Upper lobe of left lung (tissue), 6 donors: ENCODE data around the gene C3orf20. TPM values are rescaled to one million over a fixed set of nuclear protein-coding genes. Genes with fewer than 3 reads are reported as not detected.

Experiments used
- ATAC-seq, 2 donors: fragments of 200-7000 bp; cut with Tn5 transposase; one replicate each; pipeline ENCODE4 v1.9.1; 2022; ENCODE audit warnings: mild to moderate bottlenecking in 2 of 2, moderate library complexity in 2 of 2; ENCODE audit not compliant: low FRiP score in 2 of 2
- DNase-seq, 2 donors: peaks; one replicate each; pipeline ENCODE4 v3.0.0-alpha.2; 2019 to 2020
- H3K27ac ChIP-seq, 4 donors: fragments of 200-600 bp; sonication (generic); one replicate each; pipeline ENCODE4 v1.5.1; 2016 to 2019
- H3K27me3 ChIP-seq, 4 donors: fragments of 200-600 bp; sonication (generic); one replicate each; pipeline ENCODE4 v1.5.1; 2017 to 2019
- H3K36me3 ChIP-seq, 4 donors: fragments of 200-600 bp; sonication (generic); one replicate each; pipeline ENCODE4 v1.5.1; 2016 to 2019
- H3K4me1 ChIP-seq, 4 donors: fragments of 200-600 bp; sonication (generic); one replicate each; pipeline ENCODE4 v1.5.1; 2018 to 2019
- H3K4me3 ChIP-seq, 4 donors: fragments of 200-600 bp; sonication (generic); one replicate each; pipeline ENCODE4 v1.5.1; 2017 to 2019; ENCODE audit warnings: mild to moderate bottlenecking in 2 of 4, moderate library complexity in 1 of 4
- H3K9me3 ChIP-seq, 4 donors: fragments of 200-600 bp; sonication (generic); one replicate each; pipeline ENCODE4 v1.5.1; 2018 to 2019
- CTCF ChIP-seq, 6 experiments: fragments of 450-650 bp in 4 of 6; fragments of 200-600 bp in 2 of 6; sonication (generic) in 2 of 6; IDR thresholded peaks; one replicate each; pipeline ENCODE4 v1.5.1; 2016 to 2019; ENCODE audit warnings: antibody characterized with exemption in 6 of 6
- EP300 ChIP-seq, 4 donors: sonication (generic); formaldehyde crosslinking; IDR thresholded peaks; one replicate each; pipeline ENCODE4 v1.5.1; 2017; ENCODE audit warnings: antibody characterized with exemption in 4 of 4, control low read depth in 2 of 4
- POLR2A ChIP-seq, 4 donors: fragments of 450-650 bp; IDR thresholded peaks; one replicate each; pipeline ENCODE4 v1.5.1; 2016 to 2017; ENCODE audit warnings: antibody characterized with exemption in 4 of 4, mild to moderate bottlenecking in 2 of 4
- POLR2AphosphoS5 ChIP-seq, 2 donors: sonication (generic); formaldehyde crosslinking; IDR thresholded peaks; one replicate each; pipeline ENCODE4 v1.5.1; 2017; ENCODE audit warnings: antibody characterized with exemption in 2 of 2
- WGBS, 2 donors: methylation state at CpG; one replicate each; pipeline ENCODE4 v1.1.5; 2017 to 2018; 5-methylcytosine and 5-hydroxymethylcytosine counted together
- total RNA-seq, 6 donors: library from RNA; depleted of rRNA in 4 of 6; stranded (reverse); fragments of >200 nt in 4 of 6; gene quantifications; one replicate each; pipeline versions ENCODE4 v1.1.0 to v1.2.1, GENCODE V29; 2016 to 2021
- donor health status: DM: no; HTN: no; CAD: no; lungs with moderate emphysema.
- donor health status: DM: no; HTN: yes; CAD: no; lungs with severe emphysema.

C3orf20 gene
- total RNA-seq, 6 donors from 2014 or later, result 0.09 to 0.11 (median 0.10) TPM; not detected in 3

GRCh38 chr3:14718539-14718938 lies 43.6 kb downstream of the C3orf20 start:
- Histone ChIP-seq H3K9me3 (no peaks in the 10 kb centered on the region), H3K27ac (no peak overlapping the region), H3K27me3 (no peaks in the 10 kb centered on the region), H3K4me3 (no peak overlapping the region), H3K36me3 (no peaks in the 10 kb centered on the region), H3K4me1 (no peaks in the 10 kb centered on the region)
- DNase-seq, result no peak
- 96 to 98% methylated on average over 2 of the region's 2 CpGs for WGBS, 2 donors
- TF ChIP-seq EP300 (IDR thresholded peaks at IDR 0.05) (no peak), CTCF (IDR thresholded peaks at IDR 0.05) (no peak), POLR2A (IDR thresholded peaks at IDR 0.05) (no peak), POLR2AphosphoS5 (IDR thresholded peaks at IDR 0.05) (no peak)
- no peak for ATAC-seq

- 91 to 95% methylated on average over 2 of the region's 2 CpGs for WGBS, 2 donors
- no peaks in the 10 kb centered on the region for H3K27me3 ChIP-seq
- no peaks in the 10 kb centered on the region for H3K9me3 ChIP-seq
- no peaks in the 10 kb centered on the region for H3K4me1 ChIP-seq
- no peak for DNase-seq
- H3K27ac ChIP-seq, result no peak overlapping the region
- no peak for ATAC-seq
- TF ChIP-seq EP300 (IDR thresholded peaks at IDR 0.05) (no peak), POLR2AphosphoS5 (IDR thresholded peaks at IDR 0.05) (no peak), CTCF (IDR thresholded peaks at IDR 0.05) (no peak), POLR2A (IDR thresholded peaks at IDR 0.05) (no peak)
- no peak overlapping the region for H3K4me3 ChIP-seq
- H3K36me3 ChIP-seq, result no peaks in the 10 kb centered on the region
Measured at GRCh38 chr3:14719006-14719405, 44.1 kb downstream of the C3orf20 start.

GRCh38 chr3:14721126-14721864 lies 46.4 kb downstream of the C3orf20 start:
- Histone ChIP-seq H3K27me3 (no peaks in the 10 kb centered on the region), H3K4me3 (no peak overlapping the region), H3K4me1 (peaks cover 0 to 4% (median under 1%) of the 10 kb centered on the region in 4 donors), H3K9me3 (no peaks in the 10 kb centered on the region), H3K27ac (no peak overlapping the region), H3K36me3 (no peaks in the 10 kb centered on the region)
- TF ChIP-seq POLR2A (IDR thresholded peaks at IDR 0.05) (no peak), EP300 (IDR thresholded peaks at IDR 0.05) (no peak), POLR2AphosphoS5 (IDR thresholded peaks at IDR 0.05) (no peak)
- ATAC-seq, result no peak
- no peak for DNase-seq
- WGBS, 2 donors, result 72 to 83% methylated on average over 7 to 8 of the region's 8 CpGs

- peaks cover 0 to 10% (median 4%) of the 10 kb centered on the region in 4 donors for H3K4me1 ChIP-seq
- peak; percentile 23 to 89 for ATAC-seq
- DNase-seq, result no peak
- no peak overlapping the region for H3K4me3 ChIP-seq
- H3K27ac ChIP-seq, result peak overlapping the region in 3 of 4 donors; percentile 14 to 58 (median 44)
- TF ChIP-seq EP300 (IDR thresholded peaks at IDR 0.05) (peak in 1 of 4 donors; percentile 18), POLR2AphosphoS5 (IDR thresholded peaks at IDR 0.05) (peak in 1 of 2 donors; percentile 40), POLR2A (IDR thresholded peaks at IDR 0.05) (no peak), CTCF (IDR thresholded peaks at IDR 0.05) (no peak)
- no peaks in the 10 kb centered on the region for H3K27me3 ChIP-seq
- no peaks in the 10 kb centered on the region for H3K36me3 ChIP-seq
- WGBS, 2 donors, result 71 to 74% methylated on average over 5 of the region's 5 CpGs
- H3K9me3 ChIP-seq, result no peaks in the 10 kb centered on the region
Measured at GRCh38 chr3:14725013-14725412, 50.1 kb downstream of the C3orf20 start.

- no peaks in the 10 kb centered on the region for H3K27me3 ChIP-seq
- TF ChIP-seq POLR2A (IDR thresholded peaks at IDR 0.05) (no peak), POLR2AphosphoS5 (IDR thresholded peaks at IDR 0.05) (peak; percentile 70), CTCF (IDR thresholded peaks at IDR 0.05) (no peak), EP300 (IDR thresholded peaks at IDR 0.05) (peak in 1 of 4 donors; percentile 42)
- peaks cover 0 to 10% (median 4%) of the 10 kb centered on the region in 4 donors for H3K4me1 ChIP-seq
- H3K36me3 ChIP-seq, result no peaks in the 10 kb centered on the region
- DNase-seq, result peak; percentile 6 to 28
- no peaks in the 10 kb centered on the region for H3K9me3 ChIP-seq
- H3K4me3 ChIP-seq, result no peak overlapping the region
- 51 to 77% methylated on average over 6 to 9 of the region's 9 CpGs for WGBS, 2 donors
- peak overlapping the region in 3 of 4 donors; percentile 14 to 58 (median 44) for H3K27ac ChIP-seq
- ATAC-seq, result peak; percentile 46 to 79
Measured at GRCh38 chr3:14725564-14726440, 50.9 kb downstream of the C3orf20 start.
